ENCODE data around the gene RAC3.
"Not testable (repeated sequence)": the region's sequence is repeated elsewhere in the genome, so short reads cannot be mapped to it uniquely, and the experiment has no call there.

Gene RAC3

GRCh38 chr17:82025401-82026107 is 5.9 kb upstream of the RAC3 start:
- DNase-seq, result no peak

- DNase-seq, result no peak
These were observed 3.2 kb upstream of the RAC3 start for GRCh38 chr17:82028246-82028645.

GRCh38 chr17:82028966-82029365 is 2.5 kb upstream of the RAC3 start:
- DNase-seq, result no peak

- no peak for DNase-seq
These were observed 2.1 kb upstream of the RAC3 start for GRCh38 chr17:82029391-82029790.

- DNase-seq, result no peak
These were observed 1.4 kb upstream of the RAC3 start for GRCh38 chr17:82029990-82030469.

GRCh38 chr17:82030470-82031302 is 792 bp upstream of the RAC3 start:
- DNase-seq, result peak; percentile 64 to 88 (median 80)

- peak in 4 of 6 experiments; percentile 11 to 46 (median 16) for DNase-seq
These were observed 578 bp downstream of the RAC3 start for GRCh38 chr17:82031885-82032627.

GRCh38 chr17:82033359-82034085 is 2.0 kb downstream of the RAC3 start:
- DNase-seq, result no peak

GRCh38 chr17:82034371-82035011 is 3.0 kb downstream of the RAC3 start:
- DNase-seq, result no peak

GRCh38 chr17:82035488-82035887 is 4.0 kb downstream of the RAC3 start:
- DNase-seq, result no peak

- no peak for DNase-seq
These were observed 4.6 kb downstream of the RAC3 start for GRCh38 chr17:82035956-82036633.

GRCh38 chr17:82036634-82037091 is 5.2 kb downstream of the RAC3 start:
- no peak for DNase-seq

GRCh38 chr17:82037092-82037888 is 5.8 kb downstream of the RAC3 start, which contains the start of gene DCXR:
DCXR (minus strand) TSS chr17:82037697; CDS start chr17:82037682, 15 bp downstream.
- peak; percentile 87 to 94 (median 90) for DNase-seq

GRCh38 chr17:82037889-82038195 is 6.4 kb downstream of the RAC3 start:
- DNase-seq, result no peak

- not testable (repeated sequence) for DNase-seq
These were observed 7.4 kb downstream of the RAC3 start for GRCh38 chr17:82038796-82039409.

GRCh38 chr17:82039695-82040299 is 8.3 kb downstream of the RAC3 start:
- DNase-seq, result no peak

- DNase-seq, result no peak
These were observed 9.8 kb downstream of the RAC3 start for GRCh38 chr17:82041144-82041814.

- no peak for DNase-seq
These were observed 11.2 kb downstream of the RAC3 start for GRCh38 chr17:82042649-82043048.

GRCh38 chr17:82043507-82043906 is 12.0 kb downstream of the RAC3 start:
- DNase-seq, result no peak

Measured in stimulated activated naive CD4-positive, alpha-beta T cell (primary cell).